IPS-20b (cell line): Measurements from ENCODE around the gene ZNF71.

ENCODE experiments used
- H3K27ac ChIP-seq: one replicate; pipeline ENCODE4 v1.5.1; 2013; ENCODE audit warnings: low read length
- H3K27me3 ChIP-seq: 2 replicates; pipeline ENCODE4 v1.6.1; 2013; ENCODE audit warnings: mild to moderate bottlenecking, low read length, inconsistent platforms; ENCODE audit not compliant: insufficient read depth
- H3K36me3 ChIP-seq: 2 replicates; pipeline ENCODE4 v1.6.1; 2013; ENCODE audit warnings: low read depth, mild to moderate bottlenecking, inconsistent platforms, low read length, moderate library complexity; ENCODE audit not compliant: insufficient read depth
- H3K4me1 ChIP-seq: 2 replicates; pipeline ENCODE4 v1.6.1; 2013; ENCODE audit warnings: mild to moderate bottlenecking, control low read depth, inconsistent platforms, low read length, moderate library complexity; ENCODE audit not compliant: insufficient read depth
- H3K4me3 ChIP-seq: 2 replicates; pipeline ENCODE4 v1.5.1; 2013; ENCODE audit warnings: mild to moderate bottlenecking, low read length, inconsistent platforms
- H3K9ac ChIP-seq: 2 replicates; pipeline ENCODE4 v1.6.1; 2013; ENCODE audit warnings: low read depth, mild to moderate bottlenecking, inconsistent platforms, low read length, moderate library complexity
- H3K9me3 ChIP-seq: 2 replicates; pipeline ENCODE4 v1.6.1; 2013; ENCODE audit warnings: mild to moderate bottlenecking, low read depth, low read length, inconsistent platforms; ENCODE audit not compliant: insufficient read depth

Gene ZNF71

DNA sequence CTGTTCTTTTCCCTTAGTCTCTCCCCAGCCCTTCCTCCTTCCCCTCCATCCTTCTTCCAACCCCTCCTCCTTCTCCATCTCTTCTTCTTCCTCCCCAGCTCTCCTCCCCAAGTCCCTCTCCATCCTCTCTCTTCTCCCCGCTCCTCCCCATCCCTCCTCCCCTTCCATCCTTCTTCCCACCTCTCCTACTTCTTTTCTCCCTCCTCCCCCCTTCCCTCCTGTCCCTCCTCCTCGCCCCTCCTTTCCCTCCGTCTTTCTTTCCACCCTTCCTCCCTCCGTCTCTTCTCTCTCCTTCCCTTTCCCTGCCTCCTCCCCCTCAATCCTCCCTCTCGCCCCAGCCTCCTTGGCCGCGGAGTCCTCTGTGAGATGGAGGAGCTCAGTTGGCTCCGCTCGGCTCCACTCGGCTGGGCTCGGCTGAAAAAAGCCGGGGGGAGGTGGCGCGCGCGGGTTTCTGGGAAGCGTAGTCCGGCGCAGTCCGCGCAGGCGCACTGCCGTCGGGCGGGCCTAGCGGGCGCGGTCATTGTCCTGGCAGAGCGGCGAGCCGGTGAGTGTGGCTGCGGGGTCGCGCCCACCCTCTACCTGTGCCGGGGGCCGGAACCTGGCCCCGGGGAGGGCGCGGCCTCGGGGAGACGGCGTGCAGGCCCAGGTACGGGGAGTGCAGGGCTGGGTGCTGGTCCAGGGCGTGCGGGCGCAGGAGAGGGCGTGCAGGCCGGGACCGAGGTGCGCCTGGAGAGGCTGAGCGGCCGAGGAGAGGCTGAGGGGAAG is at the start of gene ZNF71:
Gene ZNF71, plus strand, starts transcription at position 520 of the 765 bp plus-strand sequence. CDS start 6,257 bp downstream, outside the sequence.
- peak within 1 kb of the TSS; percentile 92 for H3K4me3 ChIP-seq
- H3K36me3 ChIP-seq: peaks cover 12% of the 10 kb centered on the region
- H3K27ac ChIP-seq: peak within 1 kb of the TSS; percentile 56
- H3K9me3 ChIP-seq: peaks cover 20% of the 10 kb centered on the region
- peaks cover 3% of the 10 kb centered on the region; the same call in 1 of the 2 replicates for H3K4me1 ChIP-seq
- H3K27me3 ChIP-seq: no peaks in the 10 kb centered on the region
- H3K9ac ChIP-seq: peak within 1 kb of the TSS; percentile 89

DNA sequence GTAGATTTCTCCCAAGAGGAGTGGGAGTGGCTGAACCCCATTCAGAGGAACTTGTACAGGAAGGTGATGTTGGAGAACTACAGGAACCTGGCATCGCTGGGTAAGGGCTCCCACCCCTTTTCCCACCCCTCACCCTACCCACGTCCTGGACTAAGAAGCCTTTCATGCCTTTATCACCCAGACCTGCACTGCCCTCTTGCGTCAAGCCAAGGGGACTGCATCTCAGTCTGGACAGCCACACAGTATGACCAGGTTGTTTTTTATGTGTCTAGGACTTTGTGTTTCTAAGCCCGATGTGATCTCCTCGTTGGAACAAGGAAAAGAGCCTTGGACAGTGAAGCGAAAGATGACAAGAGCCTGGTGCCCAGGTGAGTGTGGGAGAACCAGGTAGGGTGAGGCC is 47.6 kb upstream of the ZNF71 start:
- Histone ChIP-seq H3K4me1 (no peaks in the 10 kb centered on the region), H3K36me3 (peaks cover 18% of the 10 kb centered on the region), H3K4me3 (no peak overlapping the region), H3K27me3 (no peaks in the 10 kb centered on the region), H3K9me3 (peaks cover 92% of the 10 kb centered on the region), H3K9ac (no peak overlapping the region), H3K27ac (no peak overlapping the region)

GRCh38 chr19:56554272-56554869 is 40.7 kb upstream of the ZNF71 start:
- Histone ChIP-seq H3K4me3 (no peak overlapping the region; the same call in 1 of the 2 replicates), H3K9me3 (peaks cover 96% of the 10 kb centered on the region), H3K36me3 (peaks cover 19% of the 10 kb centered on the region)

DNA sequence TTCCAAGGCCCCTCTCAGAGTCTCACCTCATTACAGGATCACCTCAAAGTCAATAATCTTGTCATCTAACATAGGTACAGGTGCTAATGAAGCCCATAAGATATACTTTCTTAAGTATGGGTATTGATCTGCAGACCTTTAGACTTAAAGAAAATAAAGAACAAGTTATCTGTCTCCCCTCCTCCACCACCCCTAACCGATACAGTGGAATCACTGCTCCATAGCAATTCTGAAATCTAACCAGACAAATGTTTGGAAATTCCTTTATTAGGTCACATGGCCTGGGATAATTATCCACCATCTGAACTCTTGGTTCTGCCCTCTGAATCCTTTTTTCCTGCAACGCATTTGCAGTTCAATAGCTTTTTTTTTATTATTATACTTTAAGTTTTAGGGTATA is 32.3 kb upstream of the ZNF71 start:
- peaks cover 72% of the 10 kb centered on the region for H3K9me3 ChIP-seq
- no peaks in the 10 kb centered on the region for H3K4me1 ChIP-seq
- H3K9ac ChIP-seq: no peak overlapping the region
- no peaks in the 10 kb centered on the region for H3K36me3 ChIP-seq
- H3K27me3 ChIP-seq: no peaks in the 10 kb centered on the region
- no peak overlapping the region for H3K4me3 ChIP-seq
- no peak overlapping the region for H3K27ac ChIP-seq

More at GRCh38 chr19:56554272-56554869, 40.7 kb upstream of the ZNF71 start:
- Histone ChIP-seq H3K27me3 (no peaks in the 10 kb centered on the region), H3K4me1 (no peaks in the 10 kb centered on the region), H3K27ac (no peak overlapping the region), H3K9ac (no peak overlapping the region)

DNA sequence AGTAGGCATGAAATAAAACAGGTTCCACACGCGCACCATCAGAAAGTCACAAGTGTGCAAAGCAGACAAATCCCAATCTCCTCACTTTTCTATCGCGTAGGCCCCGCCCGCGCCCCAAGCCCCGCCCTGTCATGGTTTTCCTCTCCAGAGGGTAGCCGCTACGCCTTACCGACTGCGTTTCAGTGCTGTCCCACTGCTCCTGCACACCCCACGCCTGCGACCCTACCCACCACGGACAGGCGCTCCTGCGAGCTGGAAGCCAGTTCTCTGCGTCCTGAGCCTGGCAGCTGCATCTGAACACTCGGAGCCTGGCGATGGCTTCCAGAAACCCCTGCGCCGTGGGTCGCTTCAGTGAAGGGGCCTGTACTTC is 28.2 kb upstream of the ZNF71 start:
- H3K4me1 ChIP-seq: no peaks in the 10 kb centered on the region
- H3K36me3 ChIP-seq: peaks cover 29% of the 10 kb centered on the region
- peaks cover 72% of the 10 kb centered on the region for H3K9me3 ChIP-seq
- peak overlapping the region; percentile 97 for H3K4me3 ChIP-seq
- H3K9ac ChIP-seq: peak overlapping the region; percentile 79; the same call in 1 of the 2 replicates
- H3K27me3 ChIP-seq: no peaks in the 10 kb centered on the region
- H3K27ac ChIP-seq: no peak overlapping the region

DNA sequence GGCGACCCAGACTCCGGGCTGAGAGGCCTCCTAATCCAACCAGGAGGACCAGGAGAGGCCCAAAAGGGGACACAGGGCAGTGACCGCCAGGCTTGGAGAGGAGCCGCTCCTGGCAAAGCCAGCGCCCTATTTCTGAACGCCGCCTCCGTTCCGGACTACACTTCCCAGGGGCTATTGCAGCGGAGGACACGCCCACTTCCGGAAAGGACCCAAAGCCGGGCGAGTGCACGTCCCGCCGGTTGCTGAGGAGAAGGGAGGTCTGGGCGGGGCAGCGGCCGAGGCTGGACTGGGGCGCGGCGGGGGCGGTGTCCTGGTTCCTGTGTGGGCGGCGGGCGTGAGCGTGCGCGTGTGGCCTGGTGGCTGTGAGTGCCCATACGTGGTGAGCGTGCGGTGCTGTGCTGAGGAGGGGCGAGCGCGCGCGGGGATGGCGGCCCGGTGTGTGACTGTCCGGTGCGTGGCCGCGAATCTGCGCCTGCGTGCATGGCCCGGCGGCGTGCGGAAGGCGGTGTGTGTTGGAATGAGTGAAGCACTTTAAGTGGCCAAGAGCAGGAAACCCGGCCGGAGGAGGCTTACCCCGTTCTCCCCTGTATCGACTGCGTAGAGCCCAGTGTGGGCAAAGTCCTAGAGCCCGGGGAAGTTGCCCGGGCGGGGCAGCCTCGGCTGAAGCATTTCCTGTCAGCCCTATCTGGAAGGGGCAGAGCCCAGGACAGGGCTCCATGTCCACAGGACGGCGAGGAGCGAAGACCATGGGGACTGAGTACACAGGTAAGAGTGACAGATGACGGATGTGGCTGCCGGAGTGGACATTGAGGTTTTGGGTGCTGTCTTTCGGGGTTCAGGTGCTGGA is 27.6 kb upstream of the ZNF71 start, which contains the start of gene ZNF470:
Gene ZNF470, plus strand, starts transcription at position 195 of the 847 bp plus-strand sequence. CDS start 2,844 bp downstream, outside the sequence.
- no peak within 1 kb of the TSS for H3K27ac ChIP-seq
- H3K9ac ChIP-seq: peak within 1 kb of the TSS; percentile 79; the same call in 1 of the 2 replicates
- peaks cover 32% of the 10 kb centered on the region for H3K36me3 ChIP-seq
- no peaks in the 10 kb centered on the region for H3K27me3 ChIP-seq
- no peaks in the 10 kb centered on the region for H3K4me1 ChIP-seq
- peak within 1 kb of the TSS; percentile 97 for H3K4me3 ChIP-seq
- H3K9me3 ChIP-seq: peaks cover 70% of the 10 kb centered on the region

DNA sequence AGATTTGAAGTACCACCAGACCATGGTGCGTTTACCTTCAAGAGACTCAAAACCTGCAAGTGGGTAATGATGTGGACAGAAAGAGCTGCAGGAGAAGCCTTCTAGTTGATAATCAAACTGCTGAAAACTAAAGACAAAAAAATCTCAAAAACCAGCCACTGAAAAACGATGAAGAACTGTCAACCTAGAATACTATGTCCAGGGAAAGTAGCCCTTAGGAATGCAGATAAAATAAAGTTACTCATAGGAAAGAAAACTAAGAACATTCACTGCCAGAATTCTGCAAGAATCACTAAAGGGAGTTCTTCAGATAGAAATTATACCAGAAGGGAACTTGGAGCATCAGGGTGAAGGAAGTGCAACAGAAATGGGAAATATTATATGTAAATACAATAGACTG is 22.5 kb upstream of the ZNF71 start:
- Histone ChIP-seq H3K27me3 (no peaks in the 10 kb centered on the region), H3K9ac (no peak overlapping the region), H3K4me1 (no peaks in the 10 kb centered on the region), H3K9me3 (peaks cover 92% of the 10 kb centered on the region), H3K4me3 (no peak overlapping the region), H3K27ac (no peak overlapping the region), H3K36me3 (peaks cover 82% of the 10 kb centered on the region)

GRCh38 chr19:56573914-56574313 is 21.2 kb upstream of the ZNF71 start:
- Histone ChIP-seq H3K9ac (no peak overlapping the region), H3K4me1 (no peaks in the 10 kb centered on the region), H3K4me3 (no peak overlapping the region), H3K36me3 (peaks cover 87% of the 10 kb centered on the region), H3K27me3 (no peaks in the 10 kb centered on the region), H3K27ac (no peak overlapping the region), H3K9me3 (peaks cover 97% of the 10 kb centered on the region)

GRCh38 chr19:56577719-56578602 is 17.1 kb upstream of the ZNF71 start:
- Histone ChIP-seq H3K36me3 (peaks cover 54% of the 10 kb centered on the region), H3K4me1 (no peaks in the 10 kb centered on the region), H3K27me3 (no peaks in the 10 kb centered on the region), H3K9me3 (peaks cover 98% of the 10 kb centered on the region), H3K4me3 (peak overlapping the region; percentile 17; the same call in 1 of the 2 replicates), H3K9ac (no peak overlapping the region), H3K27ac (no peak overlapping the region)

- Histone ChIP-seq H3K4me3 (peak overlapping the region; percentile 92), H3K9ac (no peak overlapping the region), H3K36me3 (peaks cover 12% of the 10 kb centered on the region), H3K27me3 (no peaks in the 10 kb centered on the region), H3K4me1 (peaks cover 3% of the 10 kb centered on the region; the same call in 1 of the 2 replicates), H3K9me3 (peaks cover 26% of the 10 kb centered on the region), H3K27ac (no peak overlapping the region)
Observed at GRCh38 chr19:56594446-56594782, 688 bp upstream of the ZNF71 start.

DNA sequence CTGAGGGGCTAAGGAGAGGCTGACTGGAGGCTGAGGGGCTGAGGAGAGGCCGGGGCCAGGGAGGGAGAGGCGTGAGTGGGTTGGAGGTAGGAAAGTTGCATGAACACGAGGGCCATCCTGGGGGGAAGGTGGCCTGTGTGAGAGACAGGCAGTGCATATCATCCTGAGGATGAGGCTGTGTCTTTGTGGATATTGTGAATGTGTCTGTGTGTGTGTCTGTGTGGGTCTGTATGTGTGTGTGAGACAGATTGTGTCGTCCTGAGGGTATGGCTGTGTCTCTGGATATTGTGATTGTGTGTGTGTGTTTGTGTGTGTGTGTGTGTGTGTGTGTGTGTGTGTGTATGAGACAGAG is 422 bp downstream of the ZNF71 start:
- peaks cover 14% of the 10 kb centered on the region for H3K9me3 ChIP-seq
- H3K4me1 ChIP-seq: peaks cover 3% of the 10 kb centered on the region; the same call in 1 of the 2 replicates
- H3K36me3 ChIP-seq: peaks cover 12% of the 10 kb centered on the region
- peak overlapping the region; percentile 89 for H3K9ac ChIP-seq
- peak overlapping the region; percentile 92 for H3K4me3 ChIP-seq
- no peaks in the 10 kb centered on the region for H3K27me3 ChIP-seq
- H3K27ac ChIP-seq: peak overlapping the region; percentile 56
